Fibroblast of the aortic adventitia (primary cell): Measurements from ENCODE around the gene ABRACL. TPM values are rescaled to one million over a fixed set of nuclear protein-coding genes. Genes with fewer than 3 reads are reported as not detected.
"Not testable (repeated sequence)": the region's sequence is repeated elsewhere in the genome, so short reads cannot be mapped to it uniquely, and the experiment has no call there.

Experiments
- DNase-seq: peaks from one replicate; pipeline ENCODE4 v3.0.0-alpha.2; 2010; ENCODE audit warnings: low read depth
- H3K4me3 ChIP-seq: 2 replicates; pipeline ENCODE4 v1.5.1; 2011; ENCODE audit warnings: low read depth, mild to moderate bottlenecking, control low read depth, low read length, moderate library complexity
- total RNA-seq: library from RNA; depleted of rRNA; stranded (reverse); fragments of >200 nt; gene quantifications from 2 replicates; pipeline ENCODE4 v1.2.3, GENCODE V29; 2012; ENCODE audit warnings: low replicate concordance
- TF ChIP-seq, protein P1 (sequence below): IDR thresholded peaks from 2 replicates; pipeline ENCODE4 v1.5.1; 2011; ENCODE audit warnings: mild to moderate bottlenecking, low read length, control low read depth, inconsistent platforms; ENCODE audit not compliant: insufficient read depth

The ABRACL gene
- total RNA-seq, 1 donor, result 32.2 TPM

GRCh38 chr6:139044250-139044649, 15.7 kb downstream of the ABRACL start:
- DNase-seq, result no peak
- no peak overlapping the region for H3K4me3 ChIP-seq
- TF ChIP-seq, protein P1, sequence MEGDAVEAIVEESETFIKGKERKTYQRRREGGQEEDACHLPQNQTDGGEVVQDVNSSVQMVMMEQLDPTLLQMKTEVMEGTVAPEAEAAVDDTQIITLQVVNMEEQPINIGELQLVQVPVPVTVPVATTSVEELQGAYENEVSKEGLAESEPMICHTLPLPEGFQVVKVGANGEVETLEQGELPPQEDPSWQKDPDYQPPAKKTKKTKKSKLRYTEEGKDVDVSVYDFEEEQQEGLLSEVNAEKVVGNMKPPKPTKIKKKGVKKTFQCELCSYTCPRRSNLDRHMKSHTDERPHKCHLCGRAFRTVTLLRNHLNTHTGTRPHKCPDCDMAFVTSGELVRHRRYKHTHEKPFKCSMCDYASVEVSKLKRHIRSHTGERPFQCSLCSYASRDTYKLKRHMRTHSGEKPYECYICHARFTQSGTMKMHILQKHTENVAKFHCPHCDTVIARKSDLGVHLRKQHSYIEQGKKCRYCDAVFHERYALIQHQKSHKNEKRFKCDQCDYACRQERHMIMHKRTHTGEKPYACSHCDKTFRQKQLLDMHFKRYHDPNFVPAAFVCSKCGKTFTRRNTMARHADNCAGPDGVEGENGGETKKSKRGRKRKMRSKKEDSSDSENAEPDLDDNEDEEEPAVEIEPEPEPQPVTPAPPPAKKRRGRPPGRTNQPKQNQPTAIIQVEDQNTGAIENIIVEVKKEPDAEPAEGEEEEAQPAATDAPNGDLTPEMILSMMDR, result no peak

DNA sequence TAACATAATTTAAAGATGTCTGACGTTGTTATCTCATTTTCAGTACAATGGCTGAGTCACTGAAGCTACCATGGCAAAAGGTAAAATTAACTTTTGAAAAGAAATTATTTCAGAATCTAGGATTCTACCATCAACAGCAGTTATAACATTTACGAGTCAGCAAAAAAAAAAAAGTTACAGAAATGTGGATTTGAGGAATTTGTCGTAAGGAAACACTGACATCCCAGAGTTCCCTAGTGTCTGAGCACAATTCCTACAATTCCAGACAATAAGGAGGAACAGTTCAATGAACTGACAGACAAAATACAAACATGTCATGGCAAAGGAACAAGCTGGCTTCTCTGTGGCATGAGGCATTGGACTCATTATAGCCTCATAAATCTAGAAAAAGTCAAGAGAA, 19.1 kb downstream of the ABRACL start:
- TF ChIP-seq, protein P1, result no peak
- no peak for DNase-seq

DNA sequence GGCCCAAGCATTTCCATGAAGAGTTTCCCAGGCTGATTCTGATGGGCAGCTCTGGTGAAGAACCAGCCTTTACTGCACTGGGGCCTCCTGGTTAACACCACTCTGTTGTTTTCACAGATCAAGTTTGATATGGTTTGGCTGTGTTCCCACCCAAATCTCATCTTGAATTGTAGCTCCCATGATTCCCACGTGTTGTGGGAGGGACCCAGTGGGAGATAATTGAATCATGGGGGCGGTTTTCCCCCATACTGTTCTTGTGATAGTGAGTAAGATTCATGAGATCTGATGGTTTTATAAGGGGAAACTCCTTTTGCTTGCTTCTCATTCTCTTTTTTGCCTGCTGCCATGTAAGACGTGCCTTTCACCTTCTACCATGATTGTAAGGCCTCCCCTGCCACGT, 20.4 kb downstream of the ABRACL start:
- DNase-seq, H3K4me3 ChIP-seq: not testable (repeated sequence)

More for the DNA sequence above, 19.1 kb downstream of the ABRACL start:
- H3K4me3 ChIP-seq, result no peak overlapping the region

GRCh38 chr6:139050131-139050769, 21.7 kb downstream of the ABRACL start:
- DNase-seq, H3K4me3 ChIP-seq: not testable (repeated sequence)

DNA sequence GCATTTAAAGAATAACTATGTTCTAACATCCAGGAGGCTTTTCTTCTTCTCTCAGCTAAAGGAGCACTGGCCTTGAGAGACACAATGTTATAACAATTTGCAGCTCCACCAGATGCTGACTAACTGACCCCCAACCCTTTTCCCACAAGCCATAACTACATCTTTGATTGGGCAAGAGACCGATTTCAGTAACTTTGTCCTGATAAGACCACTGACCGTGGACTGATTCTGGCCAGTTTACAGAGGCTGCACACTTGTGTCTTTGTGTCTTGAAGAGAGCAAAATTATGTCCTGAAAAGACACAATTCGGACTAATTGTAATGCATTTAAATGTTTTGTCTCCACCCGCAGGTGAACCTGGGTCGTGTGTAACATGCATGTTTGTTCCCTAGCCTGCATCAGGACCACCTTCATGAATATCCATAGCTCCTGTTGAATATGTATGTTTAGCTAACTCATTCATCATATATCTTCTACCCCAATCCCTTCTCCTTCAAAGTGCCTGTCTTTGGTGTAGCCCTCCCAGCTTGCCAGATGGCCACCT, 22.3 kb downstream of the ABRACL start:
- H3K4me3 ChIP-seq, result no peak overlapping the region
- DNase-seq, result no peak
- TF ChIP-seq, protein P1, result no peak

DNA sequence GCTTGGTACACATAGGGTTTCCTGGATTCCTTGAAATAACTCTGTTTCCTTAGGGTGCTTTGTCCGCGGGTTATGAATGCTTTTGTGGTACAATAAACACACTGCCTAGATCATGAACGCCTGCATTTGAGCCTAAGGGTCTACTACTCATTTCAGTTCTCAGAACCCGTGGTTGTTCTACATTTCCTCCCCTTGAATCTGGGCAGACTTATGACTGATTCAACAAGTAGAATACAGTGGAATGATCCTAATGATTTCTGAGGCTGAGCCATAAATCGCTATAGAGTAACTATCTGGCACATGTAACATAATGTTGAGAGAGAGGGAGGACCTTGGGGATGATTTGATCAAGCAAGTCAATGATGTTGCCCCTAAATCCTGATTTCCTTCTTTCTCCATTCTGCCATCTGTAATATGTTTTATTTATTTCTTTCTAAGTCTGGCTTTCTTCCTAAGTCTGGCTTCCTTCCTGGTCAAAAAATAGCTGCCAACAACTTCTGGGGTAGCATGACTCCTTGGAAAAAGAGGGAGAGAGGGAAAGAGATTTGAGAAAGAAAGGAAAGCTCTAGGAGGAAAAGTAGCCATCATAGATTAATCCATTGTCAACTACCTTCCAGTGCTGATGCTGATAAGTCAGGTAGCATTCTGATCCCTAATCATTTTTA, 23.0 kb downstream of the ABRACL start:
- DNase-seq, result peak; percentile 51

GRCh38 chr6:139053382-139053781, 24.8 kb downstream of the ABRACL start:
- DNase-seq, result no peak
- H3K4me3 ChIP-seq, result no peak overlapping the region
- TF ChIP-seq, protein P1, result no peak

More for the DNA sequence above, 23.0 kb downstream of the ABRACL start:
- H3K4me3 ChIP-seq, result no peak overlapping the region
- TF ChIP-seq, protein P1, result no peak
